Activated CD8-positive, alpha-beta T cell treated with anti-CD3 and anti-CD28 coated beads for 36 hours (primary cell): Measurements from ENCODE around the gene PTPRN2. TPM values are rescaled to one million over a fixed set of nuclear protein-coding genes. Genes with fewer than 3 reads are reported as not detected.
"Not testable (repeated sequence)": the region's sequence is repeated elsewhere in the genome, so short reads cannot be mapped to it uniquely, and the experiment has no call there.

ENCODE experiments used
- ATAC-seq: fragments of 200-7000 bp; cut with Tn5 transposase; one replicate; pipeline ENCODE4 v1.10.0; 2021; ENCODE audit warnings: mild to moderate bottlenecking, moderate library complexity
- CTCF ChIA-PET: fragments of 350-600 bp; sonication (Branson Sonifier 250); formaldehyde crosslinking; loops from one replicate; lab custom pipeline; 2021; ENCODE audit warnings: antibody characterized with exemption; lab: Charles Lee
- POLR2A ChIA-PET: fragments of 350-600 bp; sonication (Branson Sonifier 250); formaldehyde crosslinking; loops from one replicate; lab custom pipeline; 2021; ENCODE audit warnings: antibody characterized with exemption; lab: Charles Lee
- DNase-seq: peaks from one replicate; pipeline ENCODE4 v3.0.0-alpha.2; 2020
- H3K27ac Mint-ChIP-seq: one replicate; pipeline ENCODE4 v1.8.0; 2021; ENCODE audit warnings: mild to moderate bottlenecking, mixed read lengths
- H3K27me3 Mint-ChIP-seq: one replicate; pipeline ENCODE4 v1.8.0; 2021; ENCODE audit warnings: mixed read lengths
- H3K36me3 Mint-ChIP-seq: one replicate; pipeline ENCODE4 v1.8.0; 2021; ENCODE audit warnings: low read depth, mixed read lengths
- H3K4me1 Mint-ChIP-seq: one replicate; pipeline ENCODE4 v1.8.0; 2021; ENCODE audit warnings: low read depth, mixed read lengths
- H3K4me3 Mint-ChIP-seq: one replicate; pipeline ENCODE4 v1.8.0; 2021; ENCODE audit warnings: mild to moderate bottlenecking, moderate library complexity, mixed read lengths
- H3K9me3 Mint-ChIP-seq: one replicate; pipeline ENCODE4 v1.8.0; 2021; ENCODE audit warnings: mixed read lengths
- intact Hi-C: fragments of 100-400 bp; cut with micrococcal nuclease; formaldehyde crosslinking; loops from one replicate; pipeline ENCODE4 v1.10.0; 2022
- total RNA-seq, 2 experiments: library from RNA; stranded (reverse); gene quantifications; one replicate each; pipeline ENCODE4 v1.2.3, GENCODE V29; 2021
- TF ChIP-seq, protein P1 (sequence below): fragments of 200-600 bp; IDR thresholded peaks from one replicate; pipeline ENCODE4 v1.8.0; 2022; ENCODE audit warnings: antibody characterized with exemption, mild to moderate bottlenecking

PTPRN2 gene
- total RNA-seq, 2 experiments from 2014 or later: 0.49 to 0.65 TPM

DNA sequence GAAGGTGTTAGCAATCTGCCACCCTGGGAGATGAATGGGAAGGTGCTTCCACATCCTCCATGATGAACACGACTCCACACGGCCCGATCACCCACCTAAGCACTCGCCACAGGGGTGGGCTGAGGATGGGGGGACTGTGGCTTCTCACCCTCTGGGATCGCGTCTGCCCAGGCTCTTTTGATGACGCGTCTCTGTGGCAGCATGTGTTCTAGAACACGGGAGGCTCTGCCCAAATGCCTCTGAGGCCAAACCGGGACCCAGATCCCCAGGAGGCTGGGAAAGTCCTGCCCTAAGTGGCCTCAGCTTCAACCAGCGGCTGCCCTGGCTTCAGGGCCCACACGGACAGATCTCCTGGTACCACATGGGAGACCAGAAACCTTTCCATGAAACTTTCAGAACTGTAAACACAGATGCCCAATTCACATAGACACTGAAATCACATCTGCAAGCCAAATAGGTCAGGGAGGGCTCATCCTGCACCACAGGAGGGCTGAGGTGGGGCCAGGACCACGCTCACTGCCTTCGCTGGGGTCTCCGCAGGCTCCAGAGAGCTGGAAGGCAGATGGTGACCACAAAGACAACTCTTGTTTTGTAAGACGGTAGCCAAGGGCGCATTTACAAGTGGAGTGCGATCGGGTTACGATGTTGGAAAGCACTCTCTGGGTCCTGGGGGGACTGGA lies 200.6 kb downstream of the PTPRN2 start:
- Mint-ChIP-seq H3K9me3 (no peaks in the 10 kb centered on the region), H3K27ac (no peak overlapping the region), H3K4me1 (no peaks in the 10 kb centered on the region), H3K36me3 (no peaks in the 10 kb centered on the region), H3K27me3 (peaks cover 7% of the 10 kb centered on the region), H3K4me3 (no peak overlapping the region)
- POLR2A ChIA-PET: no interaction called here
- CTCF ChIA-PET: interaction anchor here (1.0 kb wide), 1 partner anchor 21 kb away, joined by 3 read pairs; no protein-coding TSS in a partner anchor
- no peak for DNase-seq
- ATAC-seq: no peak
- intact Hi-C loops: no loop called here
- TF ChIP-seq, protein P1, sequence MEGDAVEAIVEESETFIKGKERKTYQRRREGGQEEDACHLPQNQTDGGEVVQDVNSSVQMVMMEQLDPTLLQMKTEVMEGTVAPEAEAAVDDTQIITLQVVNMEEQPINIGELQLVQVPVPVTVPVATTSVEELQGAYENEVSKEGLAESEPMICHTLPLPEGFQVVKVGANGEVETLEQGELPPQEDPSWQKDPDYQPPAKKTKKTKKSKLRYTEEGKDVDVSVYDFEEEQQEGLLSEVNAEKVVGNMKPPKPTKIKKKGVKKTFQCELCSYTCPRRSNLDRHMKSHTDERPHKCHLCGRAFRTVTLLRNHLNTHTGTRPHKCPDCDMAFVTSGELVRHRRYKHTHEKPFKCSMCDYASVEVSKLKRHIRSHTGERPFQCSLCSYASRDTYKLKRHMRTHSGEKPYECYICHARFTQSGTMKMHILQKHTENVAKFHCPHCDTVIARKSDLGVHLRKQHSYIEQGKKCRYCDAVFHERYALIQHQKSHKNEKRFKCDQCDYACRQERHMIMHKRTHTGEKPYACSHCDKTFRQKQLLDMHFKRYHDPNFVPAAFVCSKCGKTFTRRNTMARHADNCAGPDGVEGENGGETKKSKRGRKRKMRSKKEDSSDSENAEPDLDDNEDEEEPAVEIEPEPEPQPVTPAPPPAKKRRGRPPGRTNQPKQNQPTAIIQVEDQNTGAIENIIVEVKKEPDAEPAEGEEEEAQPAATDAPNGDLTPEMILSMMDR: no peak

DNA sequence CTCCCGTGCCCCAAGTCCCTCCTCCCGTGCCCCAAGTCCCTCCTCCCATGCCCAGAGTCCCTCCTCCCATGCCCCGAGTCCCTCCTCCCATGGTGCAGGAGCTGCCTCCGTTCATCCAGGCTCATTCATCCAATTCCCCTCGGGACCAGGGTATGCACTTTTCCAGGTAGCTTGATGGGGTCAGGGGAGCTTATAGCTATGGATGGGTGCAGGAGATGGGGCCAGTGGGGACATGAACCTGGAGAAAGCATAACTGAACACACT lies 201.3 kb downstream of the PTPRN2 start:
- intact Hi-C loops: no loop called here
- POLR2A ChIA-PET: no interaction called here

DNA sequence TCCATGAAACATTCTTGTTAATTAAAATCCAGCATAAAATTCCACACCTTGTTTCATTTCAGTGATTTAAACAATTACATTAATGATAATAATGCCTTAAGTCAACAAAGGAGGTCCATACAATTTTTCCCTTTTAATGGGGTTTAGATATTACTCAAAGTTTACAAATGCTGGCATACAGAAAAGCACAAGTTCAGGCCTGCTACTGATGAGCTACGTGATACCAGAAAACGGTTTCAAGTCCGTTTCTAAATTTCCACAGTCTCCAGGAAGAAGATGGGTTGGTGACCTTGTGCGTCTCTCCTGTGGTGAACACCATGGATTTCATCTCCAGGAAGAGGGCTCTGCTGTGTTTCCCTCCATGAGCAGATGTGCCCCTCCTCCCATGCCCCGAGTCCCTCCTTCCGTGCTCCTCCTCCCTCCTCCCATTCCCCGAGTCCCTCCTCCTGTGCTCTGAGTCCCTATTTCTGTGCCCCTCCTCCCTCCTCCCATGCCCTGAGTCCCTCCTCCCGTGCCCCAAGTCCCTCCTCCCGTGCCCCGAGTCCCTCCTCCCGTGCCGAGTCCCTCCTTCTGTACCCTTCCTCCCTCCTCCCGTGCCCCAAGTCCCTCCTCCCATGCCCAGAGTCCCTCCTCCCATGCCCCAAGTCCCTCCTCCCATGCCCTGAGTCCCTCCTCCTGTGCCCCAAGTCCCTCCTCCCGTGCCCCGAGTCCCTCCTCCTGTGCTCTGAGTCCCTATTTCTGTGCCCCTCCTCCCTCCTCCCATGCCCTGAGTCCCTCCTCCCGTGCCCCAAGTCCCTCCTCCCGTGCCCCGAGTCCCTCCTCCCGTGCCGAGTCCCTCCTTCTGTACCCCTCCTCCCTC lies 201.9 kb downstream of the PTPRN2 start:
- H3K27ac Mint-ChIP-seq, H3K36me3 Mint-ChIP-seq, H3K4me1 Mint-ChIP-seq, H3K9me3 Mint-ChIP-seq, POLR2A ChIA-PET, intact Hi-C loops, H3K4me3 Mint-ChIP-seq, ATAC-seq, DNase-seq, H3K27me3 Mint-ChIP-seq, CTCF ChIA-PET: not testable (repeated sequence)

More for the DNA sequence above, 201.3 kb downstream of the PTPRN2 start:
- H3K4me3 Mint-ChIP-seq: no peak overlapping the region
- H3K36me3 Mint-ChIP-seq: no peaks in the 10 kb centered on the region
- H3K4me1 Mint-ChIP-seq: no peaks in the 10 kb centered on the region
- ATAC-seq: no peak
- H3K27me3 Mint-ChIP-seq: peaks cover 7% of the 10 kb centered on the region
- CTCF ChIA-PET: no interaction called here
- DNase-seq: no peak
- H3K27ac Mint-ChIP-seq: no peak overlapping the region
- no peaks in the 10 kb centered on the region for H3K9me3 Mint-ChIP-seq
- TF ChIP-seq, protein P1: no peak

DNA sequence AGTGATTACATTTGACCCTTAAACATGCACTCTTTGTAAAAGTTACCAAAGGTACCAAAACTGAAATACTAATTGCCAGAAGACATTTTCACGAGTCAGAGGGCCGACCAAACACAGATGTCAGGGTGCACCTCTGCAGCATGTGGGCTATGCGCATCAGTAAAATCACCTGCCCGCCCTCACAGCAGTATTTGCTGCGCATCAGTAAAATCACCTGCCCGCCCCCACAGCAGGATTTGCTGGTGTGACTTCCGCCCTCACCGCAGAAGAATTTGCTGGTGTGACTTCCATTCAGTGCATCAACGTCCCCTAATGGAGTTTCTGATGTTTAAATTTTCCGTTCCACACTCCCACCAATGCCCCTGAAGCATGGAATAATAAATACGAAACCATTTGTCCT lies 202.9 kb downstream of the PTPRN2 start:
- intact Hi-C loops: no loop called here
- POLR2A ChIA-PET: interaction anchor here (0.7 kb wide), 1 partner anchor 904 kb away, joined by 4 read pairs; no protein-coding TSS in a partner anchor
- no peak for DNase-seq
- TF ChIP-seq, protein P1: no peak
- Mint-ChIP-seq H3K27ac (no peak overlapping the region), H3K36me3 (no peaks in the 10 kb centered on the region), H3K4me1 (no peaks in the 10 kb centered on the region), H3K9me3 (peaks cover 4% of the 10 kb centered on the region), H3K4me3 (no peak overlapping the region), H3K27me3 (peaks cover 9% of the 10 kb centered on the region)
- ATAC-seq: no peak
- CTCF ChIA-PET: no interaction called here

DNA sequence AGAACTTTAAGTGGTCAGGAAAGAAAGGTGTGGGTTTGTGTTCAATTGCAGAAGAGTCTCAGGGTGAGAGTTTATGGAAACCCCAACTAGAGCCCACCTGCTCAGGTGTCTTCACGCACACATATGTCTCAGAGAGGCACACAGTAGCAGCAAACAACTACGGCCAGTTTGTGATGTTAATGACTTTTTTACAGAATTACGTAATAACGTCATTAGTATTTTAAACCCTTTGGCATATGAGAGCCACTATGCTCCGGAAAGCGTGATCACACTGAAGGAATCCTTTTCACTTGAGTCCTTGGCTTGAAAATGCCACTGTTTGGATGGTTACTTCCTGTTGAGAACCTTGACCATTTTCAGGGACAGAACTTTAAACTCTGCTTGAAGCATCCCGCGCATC lies 204.0 kb downstream of the PTPRN2 start:
- ChIA-PET CTCF (no interaction called here), POLR2A (no interaction called here)
- no peak for ATAC-seq
- H3K9me3 Mint-ChIP-seq: peaks cover 5% of the 10 kb centered on the region
- H3K36me3 Mint-ChIP-seq: no peaks in the 10 kb centered on the region
- no peaks in the 10 kb centered on the region for H3K4me1 Mint-ChIP-seq
- no peak overlapping the region for H3K4me3 Mint-ChIP-seq
- TF ChIP-seq, protein P1: no peak
- intact Hi-C loops: no loop called here
- peaks cover 9% of the 10 kb centered on the region for H3K27me3 Mint-ChIP-seq
- H3K27ac Mint-ChIP-seq: no peak overlapping the region
- no peak for DNase-seq
